Astrocyte (in vitro differentiated cells and primary cell): ENCODE measurements around the gene VRTN. TPM values are rescaled to one million over a fixed set of nuclear protein-coding genes. Genes with fewer than 3 reads are reported as not detected.
"Not testable (repeated sequence)": the region's sequence is repeated elsewhere in the genome, so short reads cannot be mapped to it uniquely, and the experiment has no call there.

ENCODE experiments used
- DNase-seq: peaks from one replicate; pipeline ENCODE4 v3.0.0-alpha.2; 2010; ENCODE audit warnings: low read depth
- FAIRE-seq: peaks from 2 replicates; lab custom pipeline; 2011; peaks lifted over from hg19 to GRCh38; lab: Jason Lieb, UNC
- H2AFZ ChIP-seq: 2 replicates; pipeline ENCODE4 v1.6.0; 2012; ENCODE audit warnings: low read depth, low read length, inconsistent platforms
- H3K27ac ChIP-seq: 2 replicates; pipeline ENCODE4 v1.5.1; 2011; ENCODE audit warnings: low read depth, low read length, inconsistent platforms
- H3K27me3 ChIP-seq: 2 replicates; pipeline ENCODE4 v1.6.0; 2011; ENCODE audit warnings: low read length, inconsistent platforms; ENCODE audit not compliant: insufficient read depth
- H3K36me3 ChIP-seq: 2 replicates; pipeline ENCODE4 v1.5.1; 2011; ENCODE audit warnings: low read length, inconsistent platforms; ENCODE audit not compliant: insufficient read depth
- H3K4me1 ChIP-seq: 2 replicates; pipeline ENCODE4 v1.5.1; 2011; ENCODE audit warnings: low read length, inconsistent platforms; ENCODE audit not compliant: insufficient read depth
- H3K4me2 ChIP-seq: 2 replicates; pipeline ENCODE4 v1.6.0; 2012; ENCODE audit warnings: low read length, inconsistent platforms
- H3K4me3 ChIP-seq: 2 replicates; pipeline ENCODE4 v1.5.1; 2011; ENCODE audit warnings: low read depth, mild to moderate bottlenecking, low read length, inconsistent platforms; ENCODE audit not compliant: insufficient read depth
- H3K79me2 ChIP-seq: 2 replicates; pipeline ENCODE4 v1.6.0; 2012; ENCODE audit warnings: mild to moderate bottlenecking, low read length, inconsistent platforms; ENCODE audit not compliant: insufficient read depth
- H3K9ac ChIP-seq: 2 replicates; pipeline ENCODE4 v1.6.0; 2012; ENCODE audit warnings: mild to moderate bottlenecking, low read length, inconsistent platforms
- H3K9me3 ChIP-seq: 2 replicates; pipeline ENCODE4 v1.5.1; 2012; ENCODE audit warnings: low read depth, mild to moderate bottlenecking, low read length, inconsistent platforms; ENCODE audit not compliant: insufficient read depth
- H4K20me1 ChIP-seq: 2 replicates; pipeline ENCODE4 v1.6.0; 2012; ENCODE audit warnings: low read length, inconsistent platforms; ENCODE audit not compliant: insufficient read depth
- H3K27ac Mint-ChIP-seq: one replicate; pipeline ENCODE4 v1.8.0; 2021; ENCODE audit warnings: mild to moderate bottlenecking, mixed read lengths; ENCODE audit not compliant: unreplicated experiment
- H3K27me3 Mint-ChIP-seq: one replicate; pipeline ENCODE4 v1.8.0; 2021; ENCODE audit warnings: low read depth, mixed read lengths; ENCODE audit not compliant: unreplicated experiment
- H3K36me3 Mint-ChIP-seq: one replicate; pipeline ENCODE4 v1.8.0; 2021; ENCODE audit warnings: low read depth, mixed read lengths; ENCODE audit not compliant: unreplicated experiment
- H3K4me1 Mint-ChIP-seq: one replicate; pipeline ENCODE4 v1.8.0; 2021; ENCODE audit warnings: low read depth, mixed read lengths; ENCODE audit not compliant: unreplicated experiment
- H3K4me3 Mint-ChIP-seq: one replicate; pipeline ENCODE4 v1.8.0; 2021; ENCODE audit warnings: mild to moderate bottlenecking, moderate library complexity, mixed read lengths; ENCODE audit not compliant: unreplicated experiment
- H3K9me3 Mint-ChIP-seq: one replicate; pipeline ENCODE4 v1.8.0; 2021; ENCODE audit warnings: mild to moderate bottlenecking, mixed read lengths; ENCODE audit not compliant: unreplicated experiment
- EZH2 ChIP-seq: IDR thresholded peaks from 2 replicates; pipeline ENCODE4 v1.6.1; 2012; ENCODE audit warnings: mild to moderate bottlenecking, low read length, inconsistent platforms; ENCODE audit not compliant: insufficient read depth
- total RNA-seq: library from RNA; stranded (reverse); gene quantifications from 2 replicates; pipeline ENCODE4 v1.2.1, GENCODE V29; 2021
- TF ChIP-seq, protein P1 (sequence below): IDR thresholded peaks from 2 replicates; pipeline ENCODE4 v1.5.1; 2011; ENCODE audit warnings: low read depth, mild to moderate bottlenecking, inconsistent platforms, low read length, moderate library complexity; ENCODE audit not compliant: insufficient read depth

The VRTN gene
- total RNA-seq, 1 donor from 2014 or later = 0.16 TPM

DNA sequence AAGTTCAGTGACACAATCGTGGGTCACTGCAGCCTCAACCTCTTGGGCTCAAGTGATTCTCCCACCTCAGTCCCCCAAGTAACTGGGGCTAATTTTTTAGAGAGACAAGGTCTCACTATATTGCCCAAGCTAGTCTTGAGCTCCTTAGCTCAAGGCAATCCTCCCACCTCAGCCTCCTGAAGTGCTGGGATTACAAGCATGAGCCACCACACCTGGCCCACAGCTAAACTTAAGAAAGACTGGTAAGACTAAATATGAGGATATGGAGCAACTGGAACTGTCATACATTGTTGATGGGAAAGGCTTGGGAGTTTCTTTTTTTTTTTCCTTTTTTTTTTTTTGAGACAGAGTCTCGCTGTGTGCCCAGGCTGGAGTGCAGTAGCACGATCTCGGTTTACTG lies 34.0 kb downstream of the VRTN start:
- H2AFZ ChIP-seq = no peak overlapping the region
- no peak for DNase-seq
- no peak overlapping the region for H3K27ac Mint-ChIP-seq
- no peaks in the 10 kb centered on the region for H3K9me3 Mint-ChIP-seq
- no peaks in the 10 kb centered on the region for H3K36me3 ChIP-seq
- no peak overlapping the region for H3K9ac ChIP-seq
- peaks cover 3% of the 10 kb centered on the region for H3K27me3 Mint-ChIP-seq
- H3K4me2 ChIP-seq = no peak overlapping the region
- no peak overlapping the region for H3K4me3 Mint-ChIP-seq
- TF ChIP-seq EZH2 = no peak
- TF ChIP-seq, protein P1, sequence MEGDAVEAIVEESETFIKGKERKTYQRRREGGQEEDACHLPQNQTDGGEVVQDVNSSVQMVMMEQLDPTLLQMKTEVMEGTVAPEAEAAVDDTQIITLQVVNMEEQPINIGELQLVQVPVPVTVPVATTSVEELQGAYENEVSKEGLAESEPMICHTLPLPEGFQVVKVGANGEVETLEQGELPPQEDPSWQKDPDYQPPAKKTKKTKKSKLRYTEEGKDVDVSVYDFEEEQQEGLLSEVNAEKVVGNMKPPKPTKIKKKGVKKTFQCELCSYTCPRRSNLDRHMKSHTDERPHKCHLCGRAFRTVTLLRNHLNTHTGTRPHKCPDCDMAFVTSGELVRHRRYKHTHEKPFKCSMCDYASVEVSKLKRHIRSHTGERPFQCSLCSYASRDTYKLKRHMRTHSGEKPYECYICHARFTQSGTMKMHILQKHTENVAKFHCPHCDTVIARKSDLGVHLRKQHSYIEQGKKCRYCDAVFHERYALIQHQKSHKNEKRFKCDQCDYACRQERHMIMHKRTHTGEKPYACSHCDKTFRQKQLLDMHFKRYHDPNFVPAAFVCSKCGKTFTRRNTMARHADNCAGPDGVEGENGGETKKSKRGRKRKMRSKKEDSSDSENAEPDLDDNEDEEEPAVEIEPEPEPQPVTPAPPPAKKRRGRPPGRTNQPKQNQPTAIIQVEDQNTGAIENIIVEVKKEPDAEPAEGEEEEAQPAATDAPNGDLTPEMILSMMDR = no peak
- no peaks in the 10 kb centered on the region for H3K9me3 ChIP-seq
- H3K4me3 ChIP-seq = no peak overlapping the region
- FAIRE-seq = no peak
- H3K79me2 ChIP-seq = no peaks in the 10 kb centered on the region
- H3K27ac ChIP-seq = no peak overlapping the region
- no peaks in the 10 kb centered on the region for H3K4me1 Mint-ChIP-seq
- no peaks in the 10 kb centered on the region for H4K20me1 ChIP-seq
- H3K27me3 ChIP-seq = peaks cover 6% of the 10 kb centered on the region
- H3K4me1 ChIP-seq = no peaks in the 10 kb centered on the region
- no peaks in the 10 kb centered on the region for H3K36me3 Mint-ChIP-seq

DNA sequence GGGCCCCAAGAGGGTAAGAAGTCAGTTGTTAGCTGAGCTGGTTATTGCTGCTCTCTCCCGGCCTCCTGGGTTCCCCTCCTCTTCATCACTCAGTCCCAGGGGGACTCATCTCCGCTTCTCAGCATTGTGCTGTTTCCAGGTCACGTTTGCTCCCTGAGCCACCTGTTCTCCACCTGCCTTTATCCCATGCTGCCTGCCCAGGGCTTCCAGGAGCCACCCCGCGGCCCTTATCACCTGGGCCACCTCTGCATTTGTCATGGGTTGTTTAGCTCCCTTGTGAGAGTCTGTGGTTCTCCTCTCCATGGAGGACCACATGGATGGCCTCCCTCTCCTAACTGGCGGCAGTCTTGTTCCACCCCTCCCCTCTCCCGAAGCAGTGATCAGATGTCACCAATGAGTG lies 41.7 kb downstream of the VRTN start:
- Histone ChIP-seq H3K9ac (no peak overlapping the region), H3K27me3 (peaks cover 16% of the 10 kb centered on the region), H3K36me3 (no peaks in the 10 kb centered on the region), H3K4me1 (no peaks in the 10 kb centered on the region), H3K79me2 (no peaks in the 10 kb centered on the region), H2AFZ (no peak overlapping the region), H3K4me2 (no peak overlapping the region), H3K9me3 (no peaks in the 10 kb centered on the region), H3K27ac (no peak overlapping the region), H4K20me1 (no peaks in the 10 kb centered on the region), H3K4me3 (no peak overlapping the region)
- Mint-ChIP-seq H3K36me3 (peaks cover 4% of the 10 kb centered on the region), H3K9me3 (no peaks in the 10 kb centered on the region), H3K4me1 (peaks cover 6% of the 10 kb centered on the region), H3K27ac (no peak overlapping the region), H3K27me3 (peaks cover 15% of the 10 kb centered on the region), H3K4me3 (no peak overlapping the region)
- TF ChIP-seq EZH2 = no peak
- TF ChIP-seq, protein P1 = no peak
- no peak for FAIRE-seq
- no peak for DNase-seq

DNA sequence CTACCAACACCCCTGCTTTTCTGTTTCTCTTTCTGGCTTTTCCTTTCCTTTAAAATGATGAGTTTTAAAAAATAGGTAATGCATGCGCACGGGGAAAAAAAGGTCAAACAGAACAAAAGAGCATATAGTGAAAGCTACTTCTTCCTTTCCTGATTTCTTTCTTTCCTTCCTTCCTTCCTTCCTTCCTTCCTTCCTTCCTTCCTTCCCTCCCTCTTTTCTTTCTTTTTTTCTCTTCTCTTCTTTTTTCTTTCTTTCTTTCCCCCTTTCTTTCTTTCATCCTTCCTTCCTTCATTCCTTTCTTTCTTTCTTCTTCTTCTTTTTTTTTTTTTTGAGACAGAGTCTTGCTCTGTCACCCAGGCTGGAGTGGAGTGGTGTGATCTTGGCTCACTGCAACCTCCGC lies 42.2 kb downstream of the VRTN start:
- not testable (repeated sequence) for H3K4me1 ChIP-seq, H3K27ac ChIP-seq, H3K36me3 ChIP-seq, H3K4me2 ChIP-seq, H2AFZ ChIP-seq, DNase-seq, FAIRE-seq, H3K4me3 ChIP-seq, H3K27ac Mint-ChIP-seq, H3K9me3 ChIP-seq, H3K9me3 Mint-ChIP-seq, H3K4me1 Mint-ChIP-seq, H3K79me2 ChIP-seq, H4K20me1 ChIP-seq, H3K36me3 Mint-ChIP-seq, H3K9ac ChIP-seq, H3K4me3 Mint-ChIP-seq
- H3K27me3 Mint-ChIP-seq = peaks cover 15% of the 10 kb centered on the region
- H3K27me3 ChIP-seq = peaks cover 18% of the 10 kb centered on the region
